DND-41 (cell line): ENCODE results near the gene ROBO2.

Experiments
- ATAC-seq: fragments of 200-7000 bp; cut with Tn5 transposase; 3 replicates; pipeline ENCODE4 v1.9.1; 2021; ENCODE audit warnings: low read depth; ENCODE audit not compliant: insufficient read depth
- DNase-seq: peaks from one replicate; pipeline ENCODE4 v3.0.0-alpha.2; 2020
- H2AFZ ChIP-seq: 2 replicates; pipeline ENCODE4 v1.6.0; 2012; ENCODE audit warnings: low read depth, low read length
- H3K27ac ChIP-seq: 2 replicates; pipeline ENCODE4 v1.5.1; 2012; ENCODE audit warnings: low read length, inconsistent platforms
- H3K27me3 ChIP-seq: fragments of 200-600 bp; sonication (generic); 2 replicates; pipeline ENCODE4 v1.6.0; 2012; ENCODE audit warnings: low read length, mild to moderate bottlenecking, inconsistent platforms; ENCODE audit not compliant: insufficient read depth, poor library complexity
- H3K36me3 ChIP-seq: 2 replicates; pipeline ENCODE4 v1.5.1; 2012; ENCODE audit warnings: low read length, inconsistent platforms; ENCODE audit not compliant: insufficient read depth
- H3K4me1 ChIP-seq: 2 replicates; pipeline ENCODE4 v1.5.1; 2012; ENCODE audit warnings: mild to moderate bottlenecking, low read length; ENCODE audit not compliant: insufficient read depth
- H3K4me2 ChIP-seq: 2 replicates; pipeline ENCODE4 v1.6.0; 2012; ENCODE audit warnings: mild to moderate bottlenecking, moderate library complexity, low read length, inconsistent platforms; ENCODE audit not compliant: insufficient read depth
- H3K4me3 ChIP-seq, 2 experiments: fragments of 200-600 bp in 1 of 2; shearing (Covaris generic) in 1 of 2; 2 replicates each; pipeline ENCODE4 v1.5.1; 2012 to 2016; ENCODE audit warnings: inconsistent platforms in 2 of 2, low read length in 2 of 2, mild to moderate bottlenecking in 2 of 2, low read depth in 1 of 2, moderate library complexity in 1 of 2
- H3K79me2 ChIP-seq: 2 replicates; pipeline ENCODE4 v1.6.0; 2012; ENCODE audit warnings: low read length, inconsistent platforms; ENCODE audit not compliant: insufficient read depth
- H3K9ac ChIP-seq: 2 replicates; pipeline ENCODE4 v1.6.0; 2012; ENCODE audit warnings: low read depth, mild to moderate bottlenecking, inconsistent platforms, low read length, moderate library complexity
- H3K9me3 ChIP-seq: 2 replicates; pipeline ENCODE4 v1.5.1; 2012; ENCODE audit warnings: low read length, moderate library complexity, mild to moderate bottlenecking, inconsistent platforms; ENCODE audit not compliant: insufficient read depth, severe bottlenecking
- H4K20me1 ChIP-seq: 2 replicates; pipeline ENCODE4 v1.6.0; 2012; ENCODE audit warnings: low read length; ENCODE audit not compliant: insufficient read depth
- CTCF ChIP-seq: IDR thresholded peaks from 2 replicates; pipeline ENCODE4 v1.5.1; 2012; ENCODE audit warnings: borderline replicate concordance, low read length, moderate library complexity, mild to moderate bottlenecking; ENCODE audit not compliant: poor library complexity, severe bottlenecking; ENCODE audit errors: extremely low read depth
- EZH2 ChIP-seq: IDR thresholded peaks from 3 replicates; pipeline ENCODE4 v1.6.1; 2012; ENCODE audit warnings: borderline replicate concordance, low read depth, mild to moderate bottlenecking, moderate library complexity, low read length, inconsistent platforms; ENCODE audit not compliant: severe bottlenecking

ROBO2 gene

GRCh38 chr3:77668376-77668775, 628.5 kb downstream of the ROBO2 start:
- H3K4me1 ChIP-seq: no peaks in the 10 kb centered on the region
- H3K27me3 ChIP-seq: no peaks in the 10 kb centered on the region
- H3K36me3 ChIP-seq: no peaks in the 10 kb centered on the region
- H3K9ac ChIP-seq: no peak overlapping the region
- no peak overlapping the region for H3K4me3 ChIP-seq
- H2AFZ ChIP-seq: no peak overlapping the region
- H3K9me3 ChIP-seq: no peaks in the 10 kb centered on the region
- no peak overlapping the region for H3K4me2 ChIP-seq
- TF ChIP-seq EZH2: no peak
- TF ChIP-seq CTCF: no peak
- DNase-seq (no peak), ATAC-seq (no peak)
- no peaks in the 10 kb centered on the region for H4K20me1 ChIP-seq
- no peak overlapping the region for H3K27ac ChIP-seq
- no peaks in the 10 kb centered on the region for H3K79me2 ChIP-seq

GRCh38 chr3:77672016-77672415, 632.1 kb downstream of the ROBO2 start:
- Histone ChIP-seq H3K27ac (no peak overlapping the region), H3K4me3 (no peak overlapping the region), H3K79me2 (no peaks in the 10 kb centered on the region), H3K9ac (no peak overlapping the region), H2AFZ (no peak overlapping the region), H4K20me1 (no peaks in the 10 kb centered on the region), H3K4me2 (no peak overlapping the region), H3K4me1 (no peaks in the 10 kb centered on the region), H3K9me3 (no peaks in the 10 kb centered on the region), H3K36me3 (no peaks in the 10 kb centered on the region), H3K27me3 (no peaks in the 10 kb centered on the region)
- DNase-seq: no peak
- ATAC-seq: no peak
- TF ChIP-seq CTCF (no peak), EZH2 (no peak)

- H3K36me3 ChIP-seq: no peaks in the 10 kb centered on the region
- ATAC-seq (no peak), DNase-seq (no peak)
- no peak overlapping the region for H3K4me2 ChIP-seq
- no peak overlapping the region for H3K9ac ChIP-seq
- no peaks in the 10 kb centered on the region for H4K20me1 ChIP-seq
- TF ChIP-seq CTCF: no peak
- no peak for TF ChIP-seq EZH2
- H3K4me3 ChIP-seq: no peak overlapping the region
- H3K79me2 ChIP-seq: no peaks in the 10 kb centered on the region
- H3K27ac ChIP-seq: no peak overlapping the region
- H2AFZ ChIP-seq: no peak overlapping the region
- no peaks in the 10 kb centered on the region for H3K4me1 ChIP-seq
- peaks cover 11% of the 10 kb centered on the region for H3K9me3 ChIP-seq
- no peaks in the 10 kb centered on the region for H3K27me3 ChIP-seq
These were observed 642.3 kb downstream of the ROBO2 start for GRCh38 chr3:77682162-77682561.

- Histone ChIP-seq H3K4me1 (no peaks in the 10 kb centered on the region), H2AFZ (no peak overlapping the region), H4K20me1 (no peaks in the 10 kb centered on the region), H3K4me2 (no peak overlapping the region), H3K4me3 (no peak overlapping the region), H3K9ac (no peak overlapping the region), H3K9me3 (peaks cover 11% of the 10 kb centered on the region), H3K79me2 (no peaks in the 10 kb centered on the region), H3K36me3 (no peaks in the 10 kb centered on the region), H3K27me3 (no peaks in the 10 kb centered on the region), H3K27ac (no peak overlapping the region)
- TF ChIP-seq CTCF (no peak), EZH2 (no peak)
- no peak for ATAC-seq
- DNase-seq: no peak
These were observed 644.2 kb downstream of the ROBO2 start for GRCh38 chr3:77684115-77684514.
